IMR-90 (cell line): ENCODE results near the gene INCENP. TPM values are rescaled to one million over a fixed set of nuclear protein-coding genes. Genes with fewer than 3 reads are reported as not detected.

ENCODE experiments used
- ATAC-seq: fragments of 200-7000 bp; cut with Tn5 transposase; 2 replicates; pipeline ENCODE4 v1.9.1; 2020; ENCODE audit warnings: low read depth, mild to moderate bottlenecking, moderate library complexity
- BruUV-seq: library from RNA; stranded (reverse); fragments of 400-500 nt; replicated peaks from 2 replicates; lab custom pipeline; 2021; lab: Mats Ljungman, UMichigan
- CTCF ChIA-PET: fragments of 300-600 bp; formaldehyde crosslinking; extraction: SDS; loops from one replicate; lab custom pipeline; 2021; ENCODE audit warnings: antibody characterized with exemption; lab: Yijun Ruan, JAX
- POLR2A ChIA-PET: fragments of 300-600 bp; sonication (Branson Sonifier 250); formaldehyde crosslinking; loops from one replicate; lab custom pipeline; 2022; ENCODE audit warnings: antibody characterized with exemption; ENCODE audit not compliant: unreplicated experiment; lab: Charles Lee
- DNase-seq: peaks from one replicate; pipeline ENCODE4 v3.0.0; 2013
- H2AFZ ChIP-seq: replicated peaks from 2 replicates; pipeline ENCODE3; 2013; ENCODE audit warnings: low read length, mild to moderate bottlenecking; ENCODE audit not compliant: poor library complexity
- H2AK5ac ChIP-seq: 2 replicates; pipeline ENCODE4 v1.6.1; 2013; ENCODE audit warnings: low read depth, low read length, inconsistent platforms
- H2AK9ac ChIP-seq: replicated peaks from 2 replicates; pipeline ENCODE3; 2013; ENCODE audit warnings: mild to moderate bottlenecking, low read depth, low read length, moderate library complexity; ENCODE audit not compliant: poor library complexity
- H2BK120ac ChIP-seq: 2 replicates; pipeline ENCODE4 v1.6.1; 2013; ENCODE audit warnings: low read depth, low read length, inconsistent platforms
- H2BK15ac ChIP-seq: 3 replicates; pipeline ENCODE4 v1.6.1; 2013; ENCODE audit warnings: low read depth, low read length, inconsistent platforms
- H2BK20ac ChIP-seq: 2 replicates; pipeline ENCODE4 v1.6.1; 2013; ENCODE audit warnings: low read depth, mild to moderate bottlenecking, inconsistent platforms, low read length, moderate library complexity
- H2BK5ac ChIP-seq: 2 replicates; pipeline ENCODE4 v1.6.1; 2013; ENCODE audit warnings: mild to moderate bottlenecking, low read depth, low read length, inconsistent platforms; ENCODE audit not compliant: poor library complexity, severe bottlenecking
- H3K14ac ChIP-seq: replicated peaks from 2 replicates; pipeline ENCODE4 v1.6.1; 2013; ENCODE audit warnings: low read depth, low read length, inconsistent platforms
- H3K18ac ChIP-seq: 2 replicates; pipeline ENCODE4 v1.6.1; 2013; ENCODE audit warnings: low read depth, low read length, control low read depth
- H3K23ac ChIP-seq: 2 replicates; pipeline ENCODE4 v1.6.1; 2013; ENCODE audit warnings: low read depth, low read length, inconsistent platforms
- H3K27ac ChIP-seq: 2 replicates; pipeline ENCODE4 v1.5.1; 2013; ENCODE audit warnings: mild to moderate bottlenecking, control low read depth, low read length; ENCODE audit not compliant: insufficient read depth
- H3K27me3 ChIP-seq: 2 replicates; pipeline ENCODE4 v1.6.1; 2013; ENCODE audit warnings: low read length; ENCODE audit not compliant: control insufficient read depth, insufficient read depth
- H3K36me3 ChIP-seq: 2 replicates; pipeline ENCODE4 v1.6.1; 2013; ENCODE audit warnings: low read length, mixed read lengths; ENCODE audit not compliant: control insufficient read depth, insufficient read depth
- H3K4ac ChIP-seq: 2 replicates; pipeline ENCODE4 v1.6.1; 2013; ENCODE audit warnings: low read depth, low read length, inconsistent platforms
- H3K4me1 ChIP-seq: 2 replicates; pipeline ENCODE4 v1.6.1; 2013; ENCODE audit warnings: low read length, mixed read lengths; ENCODE audit not compliant: control insufficient read depth, insufficient read depth
- H3K4me2 ChIP-seq: 2 replicates; pipeline ENCODE4 v1.6.1; 2013; ENCODE audit warnings: low read depth, mild to moderate bottlenecking, control low read depth, low read length, moderate library complexity
- H3K4me3 ChIP-seq: 2 replicates; pipeline ENCODE4 v1.5.1; 2013; ENCODE audit warnings: low read depth, mild to moderate bottlenecking, control low read depth, low read length, moderate library complexity; ENCODE audit not compliant: insufficient read depth
- H3K56ac ChIP-seq: 2 replicates; pipeline ENCODE4 v1.6.1; 2013; ENCODE audit warnings: low read length, inconsistent platforms; ENCODE audit not compliant: insufficient read depth; ENCODE audit errors: extremely low read depth
- H3K79me1 ChIP-seq, 2 experiments: 2 replicates each; pipeline ENCODE4 v1.6.1; 2013; ENCODE audit warnings: low read length in 2 of 2, inconsistent platforms in 1 of 2, low read depth in 1 of 2
- H3K9ac ChIP-seq: 2 replicates; pipeline ENCODE4 v1.6.1; 2013; ENCODE audit warnings: low read depth, low read length, control low read depth
- H3K9me1 ChIP-seq: 2 replicates; pipeline ENCODE4 v1.6.1; 2013; ENCODE audit warnings: low read length, inconsistent platforms; ENCODE audit not compliant: insufficient read depth
- H3K9me3 ChIP-seq: 2 replicates; pipeline ENCODE4 v1.6.1; 2013; ENCODE audit warnings: low read length; ENCODE audit not compliant: control insufficient read depth, insufficient read depth
- H4K20me1 ChIP-seq: 2 replicates; pipeline ENCODE4 v1.6.1; 2013; ENCODE audit warnings: low read length, inconsistent platforms; ENCODE audit not compliant: insufficient read depth
- H4K5ac ChIP-seq: 2 replicates; pipeline ENCODE4 v1.6.1; 2013; ENCODE audit warnings: mild to moderate bottlenecking, low read depth, low read length, control low read depth
- H4K8ac ChIP-seq, 2 experiments: 2 replicates each; pipeline ENCODE4 v1.6.1; 2013; ENCODE audit warnings: low read depth in 2 of 2, low read length in 2 of 2, control low read depth in 1 of 2, inconsistent platforms in 1 of 2
- H4K91ac ChIP-seq: 2 replicates; pipeline ENCODE4 v1.6.1; 2013; ENCODE audit warnings: low read depth, low read length, inconsistent platforms; ENCODE audit not compliant: insufficient read depth
- BHLHE40 ChIP-seq: fragments of 150-350 bp; IDR thresholded peaks from 2 replicates; pipeline ENCODE4 v1.6.1; 2016; ENCODE audit warnings: mild to moderate bottlenecking, low read depth, low read length
- CEBPB ChIP-seq: IDR thresholded peaks from 2 replicates; pipeline ENCODE4 v1.6.1; 2012; ENCODE audit warnings: low read depth, low read length, improper control_type of control experiment
- CHD1 ChIP-seq: IDR thresholded peaks from 2 replicates; pipeline ENCODE4 v1.6.1; 2012; ENCODE audit warnings: low read depth, low read length, improper control_type of control experiment
- CTCF ChIP-seq: conservative IDR thresholded peaks from 2 replicates; pipeline ENCODE4 v1.5.1; 2012; ENCODE audit warnings: mild to moderate bottlenecking, low read depth, low read length, improper control_type of control experiment
- ELK1 ChIP-seq: fragments of 150-350 bp; IDR thresholded peaks from 2 replicates; pipeline ENCODE4 v1.6.1; 2016; ENCODE audit warnings: low read depth, mild to moderate bottlenecking, low read length, moderate library complexity, borderline replicate concordance
- FOS ChIP-seq: fragments of 150-350 bp; IDR thresholded peaks from 2 replicates; pipeline ENCODE4 v1.6.1; 2016; ENCODE audit warnings: low read depth, low read length
- MAFK ChIP-seq: IDR thresholded peaks from 2 replicates; pipeline ENCODE4 v1.6.1; 2012; ENCODE audit warnings: low read depth, low read length, improper control_type of control experiment
- MAZ ChIP-seq: IDR thresholded peaks from 2 replicates; pipeline ENCODE4 v1.6.1; 2012; ENCODE audit warnings: low read depth, mild to moderate bottlenecking, low read length, improper control_type of control experiment, moderate library complexity, borderline replicate concordance
- MXI1 ChIP-seq: IDR thresholded peaks from 2 replicates; pipeline ENCODE4 v1.6.1; 2012; ENCODE audit warnings: low read depth, mild to moderate bottlenecking, low read length, moderate library complexity, borderline replicate concordance
- NFE2L2 ChIP-seq: fragments of 150-350 bp; IDR thresholded peaks from 2 replicates; pipeline ENCODE4 v1.6.1; 2016; ENCODE audit warnings: low read depth, mild to moderate bottlenecking, low read length
- POLR2A ChIP-seq: IDR thresholded peaks from 2 replicates; pipeline ENCODE4 v1.6.1; 2012; ENCODE audit warnings: mild to moderate bottlenecking, low read depth, low read length
- RAD21 ChIP-seq: IDR thresholded peaks from 2 replicates; pipeline ENCODE4 v1.6.1; 2012; ENCODE audit warnings: low read length, improper control_type of control experiment
- RCOR1 ChIP-seq: IDR thresholded peaks from 2 replicates; pipeline ENCODE4 v1.6.1; 2012; ENCODE audit warnings: mild to moderate bottlenecking, low read length, improper control_type of control experiment; ENCODE audit not compliant: insufficient replicate concordance
- RFX5 ChIP-seq: IDR thresholded peaks from 2 replicates; pipeline ENCODE4 v1.8.0; 2012; ENCODE audit warnings: low read depth, mild to moderate bottlenecking, low read length, moderate library complexity
- SMC3 ChIP-seq: fragments of 150-350 bp; IDR thresholded peaks from 2 replicates; pipeline ENCODE4 v1.6.1; 2016; ENCODE audit warnings: low read depth, mild to moderate bottlenecking, antibody characterized with exemption, low read length, moderate library complexity
- USF2 ChIP-seq: fragments of 150-350 bp; IDR thresholded peaks from 2 replicates; pipeline ENCODE4 v1.6.1; 2017; ENCODE audit warnings: mild to moderate bottlenecking, antibody characterized with exemption, low read length, low read depth
- WGBS, 2 experiments: methylation state at CpG; one replicate each; pipeline versions ENCODE4 v1.1.5 to v1.1.7; 2013; ENCODE audit warnings: missing lambda C conversion rate in 2 of 2; ENCODE audit not compliant: insufficient read length in 1 of 2; ENCODE audit errors: extremely low coverage in 2 of 2; 5-methylcytosine and 5-hydroxymethylcytosine counted together
- dilution Hi-C: fragments of 300-500 bp; cut with HindIII; formaldehyde crosslinking; loops from one replicate; pipeline ENCODE4 v1.14.3; 2018; ENCODE audit warnings: low sequenced_read_pairs; ENCODE audit not compliant: unreplicated experiment
- in situ Hi-C: fragments of 300-500 bp; cut with MboI; formaldehyde crosslinking; loops from 3 replicates; pipeline ENCODE4 v1.14.3; 2019; ENCODE audit warnings: low sequenced_read_pairs, inconsistent platforms, mixed read lengths
- intact Hi-C: fragments of 100-400 bp; cut with micrococcal nuclease; formaldehyde crosslinking; loops from 2 replicates; pipeline ENCODE4 v1.10.0; 2022
- polyA plus RNA-seq, 3 experiments: library from polyadenylated mRNA; depleted of rRNA; stranded (reverse); fragments of >200 nt; gene quantifications; 2 replicates each; pipeline ENCODE4 v1.2.3, GENCODE V29; 2012; ENCODE audit warnings: low replicate concordance in 1 of 3
- total RNA-seq: library from RNA; depleted of rRNA; stranded (reverse); fragments of >200 nt; gene quantifications from 2 replicates; pipeline ENCODE4 v1.2.3, GENCODE V29; 2012

Gene INCENP
- total and polyA plus RNA-seq, 2 of the 4 experiments (the other 2 are of a cell fraction): 18.6 to 23.8 TPM

- no peak overlapping the region for H2BK15ac ChIP-seq
- dilution Hi-C loops (no loop called here), intact Hi-C loops (no loop called here), in situ Hi-C loops (no loop called here)
- H4K8ac ChIP-seq: no peak overlapping the region
- H3K9ac ChIP-seq: no peak overlapping the region
- no peak overlapping the region for H2BK20ac ChIP-seq
- H3K9me1 ChIP-seq: 0 out of 2 replicates have a peak, but pooled peaks cover under 1% of the 10 kb centered on the region
- H2BK120ac ChIP-seq: no peak overlapping the region
- POLR2A ChIA-PET: no interaction called here
- H3K4me3 ChIP-seq: no peak overlapping the region
- H3K56ac ChIP-seq: no peak overlapping the region
- CTCF ChIA-PET: no interaction called here
- peaks cover 58% of the 10 kb centered on the region for H3K36me3 ChIP-seq
- H3K9me3 ChIP-seq: no peaks in the 10 kb centered on the region
- H3K27ac ChIP-seq: no peak overlapping the region
- H4K20me1 ChIP-seq: no peaks in the 10 kb centered on the region; the same call in 1 of the 2 replicates
- no peaks in the 10 kb centered on the region for H3K4me1 ChIP-seq
- H2AK9ac ChIP-seq: no peak overlapping the region
- ATAC-seq: no peak
- no peak overlapping the region for H2BK5ac ChIP-seq
- H3K79me1 ChIP-seq: peaks cover 13% of the 10 kb centered on the region in 2 experiments
- WGBS, 2 experiments: 13% methylated on average over 3 of the region's 3 CpGs; no CpG with 5 or more reads in 1 of the 2 experiments
- no peak overlapping the region for H2AK5ac ChIP-seq
- DNase-seq: no peak
- H3K18ac ChIP-seq: no peak overlapping the region
- no peak overlapping the region for H4K91ac ChIP-seq
- no peak overlapping the region for H4K5ac ChIP-seq
- no peak overlapping the region for H3K14ac ChIP-seq
- H3K23ac ChIP-seq: no peak overlapping the region
- H3K27me3 ChIP-seq: no peaks in the 10 kb centered on the region
- no peak overlapping the region for H3K4ac ChIP-seq
- H2AFZ ChIP-seq: no peak overlapping the region
- BruUV-seq: no TSS peak
- no peak overlapping the region for H3K4me2 ChIP-seq
- TF ChIP-seq MAFK (no peak), MXI1 (no peak), CHD1 (no peak), POLR2A (no peak), FOS (no peak), RAD21 (no peak), CEBPB (no peak), SMC3 (no peak), RFX5 (no peak), MAZ (no peak), RCOR1 (no peak), NFE2L2 (no peak), BHLHE40 (no peak), ELK1 (no peak), CTCF (no peak), USF2 (no peak)
These were observed 19.1 kb downstream of the INCENP start for GRCh38 chr11:62142921-62143320.
